Skin epidermis (tissue), 12 donors: ENCODE measurements around the gene FUT8.

Experiments used
- H3K27ac ChIP-seq, 21 experiments: fragments of 200-600 bp; sonication (generic) in 11 of 21; one replicate each; pipeline ENCODE4 v1.5.0; 2020; ENCODE audit warnings: mild to moderate bottlenecking in 3 of 21, inconsistent platforms in 2 of 21, moderate library complexity in 2 of 21
- H3K4me3 ChIP-seq, 7 experiments: fragments of 200-600 bp; sonication (generic) in 2 of 7; one replicate each; pipeline ENCODE4 v1.5.0; 2020; ENCODE audit warnings: inconsistent platforms in 2 of 7, mild to moderate bottlenecking in 2 of 7, moderate library complexity in 1 of 7

FUT8 gene

GRCh38 chr14:65536781-65537423 lies 124.4 kb downstream of the FUT8 start:
- Histone ChIP-seq H3K27ac (no peak overlapping the region), H3K4me3 (no peak overlapping the region)

- no peak overlapping the region for H3K27ac ChIP-seq
- no peak overlapping the region for H3K4me3 ChIP-seq
Measured at GRCh38 chr14:65548878-65549277, 136.3 kb downstream of the FUT8 start.

- Histone ChIP-seq H3K27ac (no peak overlapping the region), H3K4me3 (no peak overlapping the region)
Measured at GRCh38 chr14:65549429-65549828, 136.9 kb downstream of the FUT8 start.

GRCh38 chr14:65550779-65551643 lies 138.5 kb downstream of the FUT8 start:
- Histone ChIP-seq H3K27ac (no peak overlapping the region), H3K4me3 (no peak overlapping the region)

- no peak overlapping the region for H3K27ac ChIP-seq
- H3K4me3 ChIP-seq, result no peak overlapping the region
Measured at GRCh38 chr14:65552724-65553123, 140.2 kb downstream of the FUT8 start.

GRCh38 chr14:65554837-65555236 lies 142.3 kb downstream of the FUT8 start:
- Histone ChIP-seq H3K4me3 (no peak overlapping the region), H3K27ac (no peak overlapping the region)

- no peak overlapping the region for H3K4me3 ChIP-seq
- no peak overlapping the region for H3K27ac ChIP-seq
Measured at GRCh38 chr14:65555358-65555757, 142.8 kb downstream of the FUT8 start.

GRCh38 chr14:65558363-65558762 lies 145.8 kb downstream of the FUT8 start:
- Histone ChIP-seq H3K27ac (no peak overlapping the region), H3K4me3 (no peak overlapping the region)

- Histone ChIP-seq H3K27ac (no peak overlapping the region), H3K4me3 (no peak overlapping the region)
Measured at GRCh38 chr14:65560340-65561027, 148.0 kb downstream of the FUT8 start.

- no peak overlapping the region for H3K4me3 ChIP-seq
- no peak overlapping the region for H3K27ac ChIP-seq
Measured at GRCh38 chr14:65564370-65564769, 151.8 kb downstream of the FUT8 start.

GRCh38 chr14:65565948-65566347 lies 153.4 kb downstream of the FUT8 start:
- H3K27ac ChIP-seq, result no peak overlapping the region
- H3K4me3 ChIP-seq, result no peak overlapping the region

- no peak overlapping the region for H3K27ac ChIP-seq
Measured at GRCh38 chr14:65566820-65567522, 154.4 kb downstream of the FUT8 start.

GRCh38 chr14:65574611-65575010 lies 162.1 kb downstream of the FUT8 start:
- H3K4me3 ChIP-seq, result no peak overlapping the region
- no peak overlapping the region for H3K27ac ChIP-seq

More at GRCh38 chr14:65566820-65567522, 154.4 kb downstream of the FUT8 start:
- H3K4me3 ChIP-seq, result no peak overlapping the region

- Histone ChIP-seq H3K4me3 (no peak overlapping the region), H3K27ac (no peak overlapping the region)
Measured at GRCh38 chr14:65575389-65575788, 162.9 kb downstream of the FUT8 start.

- no peak overlapping the region for H3K27ac ChIP-seq
- H3K4me3 ChIP-seq, result no peak overlapping the region
Measured at GRCh38 chr14:65580973-65581372, 168.4 kb downstream of the FUT8 start.

- Histone ChIP-seq H3K27ac (no peak overlapping the region), H3K4me3 (no peak overlapping the region)
Measured at GRCh38 chr14:65581378-65581777, 168.8 kb downstream of the FUT8 start.

- H3K27ac ChIP-seq, result no peak overlapping the region
- H3K4me3 ChIP-seq, result no peak overlapping the region
Measured at GRCh38 chr14:65581799-65582198, 169.3 kb downstream of the FUT8 start.

- H3K4me3 ChIP-seq, result no peak overlapping the region
- H3K27ac ChIP-seq, result no peak overlapping the region
Measured at GRCh38 chr14:65585216-65585615, 172.7 kb downstream of the FUT8 start.

GRCh38 chr14:65588426-65589140 lies 176.1 kb downstream of the FUT8 start:
- H3K4me3 ChIP-seq, result no peak overlapping the region
- no peak overlapping the region for H3K27ac ChIP-seq
